A549 treated with AZD2906 at 1 μM for 4 hours (cell line): ENCODE results near the gene PDZRN3. TPM values are rescaled to one million over a fixed set of nuclear protein-coding genes. Genes with fewer than 3 reads are reported as not detected.

ENCODE experiments used
- total RNA-seq: library from RNA; stranded (reverse); fragments of 200-300 nt; extraction: Qiagen RNA extraction; gene quantifications from 5 replicates; pipeline ENCODE4 v1.2.3, GENCODE V29; 2022

Gene PDZRN3
- 0.07 TPM in 1 of 5 replicates, not detected in the others for total RNA-seq

DNA sequence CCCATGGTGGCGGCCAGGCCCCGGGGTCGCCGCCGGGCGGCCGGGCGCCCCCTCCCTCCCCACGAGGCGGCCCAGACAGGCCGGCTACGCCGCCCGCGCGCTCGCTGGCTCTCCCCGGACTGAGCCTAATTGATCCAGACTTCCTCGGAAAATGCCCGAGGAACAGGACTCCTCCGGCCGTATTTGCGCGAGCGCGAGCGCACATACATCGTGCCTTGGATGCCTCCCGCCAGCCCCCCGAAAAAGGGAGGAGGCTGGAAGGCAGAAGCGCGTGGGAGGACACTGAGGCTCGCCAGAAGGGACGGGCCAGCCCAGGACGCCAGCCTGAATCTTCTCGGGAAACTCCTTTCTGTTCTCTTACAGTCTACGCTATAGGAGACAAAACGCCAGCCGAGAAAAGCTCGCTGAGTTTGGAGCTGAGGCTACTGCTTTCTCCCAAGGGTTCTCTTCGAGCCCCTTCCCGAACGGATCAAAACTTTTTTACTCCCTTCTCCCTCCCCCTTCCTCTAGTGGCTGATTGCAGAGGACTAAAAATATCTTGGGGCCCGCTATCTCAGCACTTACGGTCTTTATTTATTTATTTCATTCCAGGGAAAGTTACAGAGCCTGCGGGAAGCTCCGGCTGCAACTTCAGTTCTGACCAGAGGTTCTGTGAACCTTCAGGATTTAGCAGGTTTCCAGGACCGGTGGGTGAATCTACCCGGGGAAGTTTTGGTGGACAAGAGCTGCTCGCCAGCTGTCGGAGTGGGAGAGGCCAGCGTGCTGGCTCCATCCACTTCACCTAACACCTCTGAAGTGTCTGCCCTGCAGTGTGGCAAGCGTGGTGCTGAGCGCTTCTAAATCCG, at the start of gene PDZRN3:
PDZRN3 (minus strand) TSS at position 121 of the 845 bp plus-strand sequence.

